Progenitor cell of endocrine pancreas (in vitro differentiated cells): ENCODE data around the gene GBF1. TPM values are rescaled to one million over a fixed set of nuclear protein-coding genes. Genes with fewer than 3 reads are reported as not detected.

Experiments used
- DNase-seq: peaks from one replicate; pipeline ENCODE4 v3.0.0; 2021; ENCODE audit warnings: low spot score; ENCODE audit not compliant: unreplicated experiment
- H3K27ac Mint-ChIP-seq: 2 replicates; pipeline ENCODE4 v1.8.0; 2021; ENCODE audit warnings: mild to moderate bottlenecking, moderate library complexity, mixed read lengths
- H3K27me3 Mint-ChIP-seq: 2 replicates; pipeline ENCODE4 v1.8.0; 2021; ENCODE audit warnings: mixed read lengths
- H3K36me3 Mint-ChIP-seq: 2 replicates; pipeline ENCODE4 v1.8.0; 2022; ENCODE audit warnings: mixed read lengths; ENCODE audit not compliant: insufficient read depth
- H3K4me1 Mint-ChIP-seq: 2 replicates; pipeline ENCODE4 v1.8.0; 2021; ENCODE audit warnings: low read depth, mixed read lengths
- H3K4me3 Mint-ChIP-seq: 2 replicates; pipeline ENCODE4 v1.8.0; 2021; ENCODE audit warnings: low read depth, mild to moderate bottlenecking, moderate library complexity, mixed read lengths
- H3K9me3 Mint-ChIP-seq: 2 replicates; pipeline ENCODE4 v1.8.0; 2021; ENCODE audit warnings: low read depth, mixed read lengths
- total RNA-seq: library from RNA; stranded (reverse); gene quantifications from 2 replicates; pipeline ENCODE4 v1.2.1, GENCODE V29; 2021
- TF ChIP-seq, protein P1 (sequence below): fragments of 200-600 bp; sonication (generic); IDR thresholded peaks from one replicate; pipeline ENCODE4 v1.5.0; 2021; ENCODE audit warnings: antibody characterized with exemption, mild to moderate bottlenecking; ENCODE audit not compliant: unreplicated experiment

GBF1 gene
- total RNA-seq, 1 donor from 2014 or later, result 54.6 TPM

DNA sequence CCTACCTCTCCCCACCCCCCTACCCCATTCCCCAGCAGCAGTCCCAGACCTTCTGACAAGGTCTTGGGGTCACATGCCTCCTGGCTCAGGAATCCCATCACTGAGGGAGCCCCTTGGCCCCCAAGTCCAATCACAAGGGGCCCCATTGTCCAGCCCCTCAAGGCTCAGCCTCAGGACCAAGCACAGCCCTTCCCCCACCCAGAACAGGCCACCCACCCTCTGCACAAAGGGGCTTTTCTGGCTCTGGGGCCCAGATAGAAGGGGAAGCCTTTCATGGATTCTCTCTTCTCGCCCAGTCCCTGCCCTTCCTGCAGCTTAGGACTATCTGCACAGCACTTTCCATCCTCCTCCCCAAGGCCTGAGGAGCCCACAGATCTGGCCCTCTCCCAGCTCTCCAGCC lies 180.1 kb downstream of the GBF1 start:
- Mint-ChIP-seq H3K9me3 (no peaks in the 10 kb centered on the region), H3K27me3 (no peaks in the 10 kb centered on the region), H3K4me3 (no peak overlapping the region), H3K27ac (no peak overlapping the region), H3K36me3 (no peaks in the 10 kb centered on the region), H3K4me1 (peaks cover 7% of the 10 kb centered on the region)
- TF ChIP-seq, protein P1, sequence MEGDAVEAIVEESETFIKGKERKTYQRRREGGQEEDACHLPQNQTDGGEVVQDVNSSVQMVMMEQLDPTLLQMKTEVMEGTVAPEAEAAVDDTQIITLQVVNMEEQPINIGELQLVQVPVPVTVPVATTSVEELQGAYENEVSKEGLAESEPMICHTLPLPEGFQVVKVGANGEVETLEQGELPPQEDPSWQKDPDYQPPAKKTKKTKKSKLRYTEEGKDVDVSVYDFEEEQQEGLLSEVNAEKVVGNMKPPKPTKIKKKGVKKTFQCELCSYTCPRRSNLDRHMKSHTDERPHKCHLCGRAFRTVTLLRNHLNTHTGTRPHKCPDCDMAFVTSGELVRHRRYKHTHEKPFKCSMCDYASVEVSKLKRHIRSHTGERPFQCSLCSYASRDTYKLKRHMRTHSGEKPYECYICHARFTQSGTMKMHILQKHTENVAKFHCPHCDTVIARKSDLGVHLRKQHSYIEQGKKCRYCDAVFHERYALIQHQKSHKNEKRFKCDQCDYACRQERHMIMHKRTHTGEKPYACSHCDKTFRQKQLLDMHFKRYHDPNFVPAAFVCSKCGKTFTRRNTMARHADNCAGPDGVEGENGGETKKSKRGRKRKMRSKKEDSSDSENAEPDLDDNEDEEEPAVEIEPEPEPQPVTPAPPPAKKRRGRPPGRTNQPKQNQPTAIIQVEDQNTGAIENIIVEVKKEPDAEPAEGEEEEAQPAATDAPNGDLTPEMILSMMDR, result no peak
- no peak for DNase-seq

DNA sequence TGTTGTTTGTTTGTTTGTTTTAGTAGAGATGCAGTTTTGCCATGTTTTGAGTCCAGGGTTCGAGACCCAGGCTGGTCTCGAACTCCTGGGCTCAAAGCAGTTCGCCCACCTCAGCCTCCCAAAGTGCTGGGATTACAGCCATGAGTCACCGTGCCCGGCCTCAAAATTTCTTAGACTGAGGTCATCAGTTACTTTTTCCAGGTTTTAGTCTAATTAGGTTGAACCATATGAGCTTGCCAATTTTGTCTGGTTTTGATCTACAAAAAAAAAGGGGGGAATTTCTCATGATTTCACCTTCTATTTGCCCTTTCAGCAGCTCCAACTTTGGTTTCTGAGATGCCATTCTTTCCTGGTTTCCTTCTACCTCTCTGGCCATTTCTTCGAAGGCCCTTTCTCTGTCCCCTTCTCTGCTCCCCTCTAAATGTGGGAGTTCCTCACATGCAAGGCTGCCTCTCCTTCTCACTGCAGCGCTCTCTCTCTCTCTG lies 181.5 kb downstream of the GBF1 start:
- no peak for DNase-seq
- Mint-ChIP-seq H3K4me1 (peaks cover 9% of the 10 kb centered on the region), H3K27ac (no peak overlapping the region), H3K36me3 (no peaks in the 10 kb centered on the region), H3K4me3 (no peak overlapping the region), H3K27me3 (no peaks in the 10 kb centered on the region), H3K9me3 (no peaks in the 10 kb centered on the region)
- TF ChIP-seq, protein P1, result no peak

DNA sequence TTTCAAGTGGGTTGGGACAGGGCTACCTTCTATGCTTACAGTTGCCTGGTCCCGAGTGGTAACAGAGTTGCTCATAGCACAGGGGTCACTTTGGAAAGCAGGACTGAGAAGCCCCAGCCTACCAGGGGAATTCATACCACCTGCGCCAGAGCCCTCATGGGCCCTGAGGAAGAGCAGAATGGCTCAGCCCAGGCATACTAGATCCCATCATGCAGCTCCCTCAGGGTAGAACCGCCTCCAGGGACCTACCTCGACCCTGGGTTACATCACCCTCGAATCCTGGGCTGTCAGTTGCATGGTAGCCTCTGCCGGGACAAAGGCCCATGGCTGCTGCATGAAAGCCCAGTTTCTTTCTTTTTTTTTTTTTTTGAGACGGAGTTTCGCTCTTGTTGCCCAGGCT lies 184.1 kb downstream of the GBF1 start:
- H3K27me3 Mint-ChIP-seq, result peaks cover under 1% of the 10 kb centered on the region
- TF ChIP-seq, protein P1, result no peak
- no peaks in the 10 kb centered on the region for H3K36me3 Mint-ChIP-seq
- H3K4me1 Mint-ChIP-seq, result peaks cover 5% of the 10 kb centered on the region
- DNase-seq, result no peak
- no peak overlapping the region for H3K27ac Mint-ChIP-seq
- H3K9me3 Mint-ChIP-seq, result no peaks in the 10 kb centered on the region
- H3K4me3 Mint-ChIP-seq, result no peak overlapping the region

DNA sequence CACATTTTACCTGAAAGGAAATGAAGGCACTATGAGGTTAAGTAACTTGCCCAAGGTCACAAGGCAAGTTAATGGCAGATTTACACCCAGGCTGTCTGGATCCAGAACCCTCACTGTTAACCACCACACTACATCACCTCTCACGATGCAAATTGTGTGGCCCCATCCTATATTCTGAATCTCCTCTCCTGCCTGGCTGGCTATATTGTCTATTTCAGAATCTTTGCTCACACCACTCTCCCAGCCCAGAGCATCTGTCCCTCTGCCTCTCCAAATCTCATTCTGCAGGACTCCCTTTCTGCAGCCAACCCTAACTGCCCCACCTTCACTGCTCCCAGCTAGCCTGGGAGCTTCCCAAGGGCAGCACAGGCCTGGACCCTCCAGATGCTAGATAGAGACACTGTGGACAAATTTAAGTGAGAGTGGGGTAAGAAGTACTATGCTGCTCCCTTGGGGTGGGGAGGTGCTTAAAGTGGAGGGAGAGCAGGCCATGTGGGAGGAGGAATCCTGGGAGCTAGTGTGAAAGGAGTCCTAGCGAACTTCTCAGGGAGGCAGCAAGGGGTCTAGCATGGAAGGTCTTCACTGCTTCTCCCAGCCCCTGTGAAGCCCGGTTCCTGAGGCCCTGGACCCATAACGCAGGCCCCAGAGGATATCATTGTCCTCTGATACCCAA lies 186.3 kb downstream of the GBF1 start:
- no peak for DNase-seq
- Mint-ChIP-seq H3K4me3 (peak overlapping the region; percentile 94), H3K9me3 (no peaks in the 10 kb centered on the region), H3K27me3 (peaks cover 20% of the 10 kb centered on the region), H3K36me3 (no peaks in the 10 kb centered on the region), H3K27ac (peak overlapping the region; percentile 95), H3K4me1 (peaks cover 8% of the 10 kb centered on the region)
- TF ChIP-seq, protein P1, result no peak

Other genes with a start within 250 kb of the GBF1 start
- 27.1 and 34.4 TPM in 2 replicates for gene ARMH3, start 189.4 kb upstream of the GBF1 start, total RNA-seq
- 15.6 and 17.2 TPM in 2 replicates for gene HPS6, start 180.2 kb upstream of the GBF1 start, total RNA-seq
- gene LDB1, start 125.2 kb upstream of the GBF1 start, total RNA-seq, result 99.5 and 107 TPM in 2 replicates
- 40.1 and 41.9 TPM in 2 replicates for gene PPRC1, start 112.5 kb upstream of the GBF1 start, total RNA-seq
- gene NOLC1, start 93.1 kb upstream of the GBF1 start, total RNA-seq, result 64.7 and 68.9 TPM in 2 replicates
- gene ELOVL3, start 19.2 kb upstream of the GBF1 start, total RNA-seq, result not detected in 2 replicates
- not detected in 2 replicates for gene PITX3, start 4.0 kb upstream of the GBF1 start, total RNA-seq
- 21.6 and 23.1 TPM in 2 replicates for gene NFKB2, start 150.2 kb downstream of the GBF1 start, total RNA-seq
- gene PSD, start 173.3 kb downstream of the GBF1 start, total RNA-seq, result 8.9 and 10.7 TPM in 2 replicates
- 14.0 and 14.9 TPM in 2 replicates for gene FBXL15, start 175.3 kb downstream of the GBF1 start, total RNA-seq
- 69.9 and 70.5 TPM in 2 replicates for gene CUEDC2, start 187.0 kb downstream of the GBF1 start, total RNA-seq
- gene C10orf95, start 206.0 kb downstream of the GBF1 start, total RNA-seq, result 0.73 and 0.77 TPM in 2 replicates